NCI-H187 (cell line): ENCODE results near the gene OSCP1.
A peak's percentile ranks its signal among the peaks of the same experiment; 100 is the strongest.

Experiments
- DNase-seq, 2 experiments: peaks; one replicate each; lab custom pipeline; 2025; lab: John Stamatoyannopoulos, UW

OSCP1 gene

GRCh38 chr1:36446746-36447145, 3.5 kb downstream of the OSCP1 start:
- DNase-seq, result no peak

- DNase-seq, result no peak
These were observed 4.0 kb downstream of the OSCP1 start for GRCh38 chr1:36446271-36446670.

- no peak for DNase-seq
These were observed 7.0 kb downstream of the OSCP1 start for GRCh38 chr1:36443297-36443696.

GRCh38 chr1:36442337-36442736, 7.9 kb downstream of the OSCP1 start:
- no peak for DNase-seq

GRCh38 chr1:36440646-36441045, 9.6 kb downstream of the OSCP1 start:
- no peak for DNase-seq

GRCh38 chr1:36440044-36440443, 10.2 kb downstream of the OSCP1 start:
- no peak for DNase-seq

GRCh38 chr1:36438715-36439114, 11.5 kb downstream of the OSCP1 start:
- DNase-seq, result no peak

- no peak for DNase-seq
These were observed 13.4 kb downstream of the OSCP1 start for GRCh38 chr1:36436821-36437220.

GRCh38 chr1:36433102-36433501, 17.1 kb downstream of the OSCP1 start:
- DNase-seq, result no peak

GRCh38 chr1:36432616-36433015, 17.6 kb downstream of the OSCP1 start:
- DNase-seq, result no peak

- no peak for DNase-seq
These were observed 24.5 kb downstream of the OSCP1 start for GRCh38 chr1:36425791-36426190.

GRCh38 chr1:36421649-36422048, 28.6 kb downstream of the OSCP1 start:
- DNase-seq, result no peak

GRCh38 chr1:36420836-36421317, 29.4 kb downstream of the OSCP1 start:
- DNase-seq, result peak; percentile 61 to 68

- DNase-seq, result no peak
These were observed 29.8 kb downstream of the OSCP1 start for GRCh38 chr1:36420409-36420808.

- no peak for DNase-seq
These were observed 30.7 kb downstream of the OSCP1 start for GRCh38 chr1:36419569-36419968.

- DNase-seq, result no peak
These were observed 31.1 kb downstream of the OSCP1 start for GRCh38 chr1:36419140-36419539.

GRCh38 chr1:36417931-36418330, 32.3 kb downstream of the OSCP1 start:
- no peak for DNase-seq

GRCh38 chr1:36415661-36416326, 34.5 kb downstream of the OSCP1 start:
- no peak for DNase-seq

- no peak for DNase-seq
These were observed 35.9 kb downstream of the OSCP1 start for GRCh38 chr1:36414384-36414783.

GRCh38 chr1:36411674-36412648, 38.3 kb downstream of the OSCP1 start:
- no peak for DNase-seq

GRCh38 chr1:36408479-36408878, 41.8 kb downstream of the OSCP1 start:
- no peak for DNase-seq

- DNase-seq, result no peak
These were observed 43.8 kb downstream of the OSCP1 start for GRCh38 chr1:36406440-36406839.

- no peak for DNase-seq
These were observed 47.8 kb downstream of the OSCP1 start for GRCh38 chr1:36402504-36402890.
